Astrocyte of the hippocampus (primary cell): ENCODE results near the gene DET1.
"Not testable (repeated sequence)": the region's sequence is repeated elsewhere in the genome, so short reads cannot be mapped to it uniquely, and the experiment has no call there.

Source experiments
- DNase-seq: peaks from one replicate; pipeline ENCODE4 v3.0.0; 2011; ENCODE audit warnings: low read depth, low spot score

DET1 gene

GRCh38 chr15:88546248-88547129 lies at the start of gene DET1:
TSS of gene DET1 (minus strand) at chr15:88546681. CDS start at chr15:88531705, 14,976 bp downstream.
- DNase-seq, result peak; percentile 98

- no peak for DNase-seq
Measured at GRCh38 chr15:88591384-88591783, 44.9 kb upstream of the DET1 start.

GRCh38 chr15:88590759-88591158 lies 44.3 kb upstream of the DET1 start:
- DNase-seq, result no peak

GRCh38 chr15:88586401-88587162 lies 40.1 kb upstream of the DET1 start:
- peak; percentile 9 for DNase-seq

- DNase-seq, result no peak
Measured at GRCh38 chr15:88580532-88580931, 34.1 kb upstream of the DET1 start.

GRCh38 chr15:88579322-88579721 lies 32.8 kb upstream of the DET1 start:
- DNase-seq, result no peak

GRCh38 chr15:88574655-88575054 lies 28.2 kb upstream of the DET1 start:
- DNase-seq, result no peak

GRCh38 chr15:88574077-88574476 lies 27.6 kb upstream of the DET1 start:
- no peak for DNase-seq

GRCh38 chr15:88571852-88572259 lies 25.4 kb upstream of the DET1 start:
- no peak for DNase-seq

GRCh38 chr15:88571153-88571851 lies 24.8 kb upstream of the DET1 start:
- no peak for DNase-seq

- DNase-seq, result no peak
Measured at GRCh38 chr15:88568589-88568988, 22.1 kb upstream of the DET1 start.

GRCh38 chr15:88564741-88565140 lies 18.3 kb upstream of the DET1 start:
- DNase-seq, result no peak

- DNase-seq, result peak; percentile 9
Measured at GRCh38 chr15:88563638-88564037, 17.2 kb upstream of the DET1 start.

- DNase-seq, result not testable (repeated sequence)
Measured at GRCh38 chr15:88559565-88559964, 13.1 kb upstream of the DET1 start.

- not testable (repeated sequence) for DNase-seq
Measured at GRCh38 chr15:88558026-88558425, 11.5 kb upstream of the DET1 start.

- DNase-seq, result not testable (repeated sequence)
Measured at GRCh38 chr15:88548009-88548408, 1.5 kb upstream of the DET1 start.

- not testable (repeated sequence) for DNase-seq
Measured at GRCh38 chr15:88545578-88546247, 768 bp downstream of the DET1 start.

GRCh38 chr15:88543065-88543776 lies 3.3 kb downstream of the DET1 start:
- no peak for DNase-seq

GRCh38 chr15:88542342-88542733 lies 4.1 kb downstream of the DET1 start:
- DNase-seq, result no peak

GRCh38 chr15:88541709-88542341 lies 4.7 kb downstream of the DET1 start:
- DNase-seq, result no peak
